ENCODE measurements around the gene NACAD. TPM values are rescaled to one million over a fixed set of nuclear protein-coding genes. Genes with fewer than 3 reads are reported as not detected.

NACAD gene
- polyA plus RNA-seq, 1 experiment: 0.64 TPM

- POLR2A ChIA-PET: no interaction called here
- no peak overlapping the region for H3K27ac ChIP-seq (ENCODE audit: low read depth, low read length)
- H3K9me3 ChIP-seq (ENCODE audit: control insufficient read depth, insufficient read depth, low read length): no peaks in the 10 kb centered on the region; the same call in 1 of the 2 replicates
- H3K4me3 ChIP-seq (ENCODE audit: low read depth, low read length): no peak overlapping the region
- no peak for TF ChIP-seq CTCF (IDR thresholded peaks at IDR 0.05; ENCODE audit: low read depth, low read length)
- no peaks in the 10 kb centered on the region for H3K27me3 ChIP-seq (ENCODE audit: control insufficient read depth, insufficient read depth, low read length)
- DNase-seq (ENCODE audit: low read depth, low spot score): no peak
- CTCF ChIA-PET: no interaction called here
These were observed 10.6 kb downstream of the NACAD start for GRCh38 chr7:45078125-45078681.

- Histone ChIP-seq H3K27ac (ENCODE audit: low read depth, low read length) (no peak overlapping the region), H3K4me3 (ENCODE audit: low read depth, low read length) (no peak overlapping the region), H3K27me3 (ENCODE audit: control insufficient read depth, insufficient read depth, low read length) (no peaks in the 10 kb centered on the region), H3K9me3 (ENCODE audit: control insufficient read depth, insufficient read depth, low read length) (no peaks in the 10 kb centered on the region; the same call in 1 of the 2 replicates)
- no peak for TF ChIP-seq CTCF (IDR thresholded peaks at IDR 0.05; ENCODE audit: low read depth, low read length)
- DNase-seq (ENCODE audit: low read depth, low spot score): no peak
- CTCF ChIA-PET: no interaction called here
- POLR2A ChIA-PET: interaction anchor here (0.7 kb wide), 1 partner anchor 144 kb away, joined by 3 read pairs; no protein-coding TSS in a partner anchor
These were observed 11.2 kb downstream of the NACAD start for GRCh38 chr7:45077579-45077978.

GRCh38 chr7:45076946-45077345, 11.8 kb downstream of the NACAD start:
- CTCF ChIA-PET: no interaction called here

GRCh38 chr7:45075871-45076796, 12.6 kb downstream of the NACAD start:
- POLR2A ChIA-PET: no interaction called here

More at GRCh38 chr7:45076946-45077345, 11.8 kb downstream of the NACAD start:
- H3K4me3 ChIP-seq (ENCODE audit: low read depth, low read length): no peak overlapping the region
- no peak for DNase-seq (ENCODE audit: low read depth, low spot score)
- no peaks in the 10 kb centered on the region; the same call in 1 of the 2 replicates for H3K9me3 ChIP-seq (ENCODE audit: control insufficient read depth, insufficient read depth, low read length)
- POLR2A ChIA-PET: interaction anchor here (0.6 to 0.7 kb wide), 2 partner anchors 81 to 144 kb away, joined by 3 read pairs; no protein-coding TSS in a partner anchor
- TF ChIP-seq CTCF (IDR thresholded peaks at IDR 0.05; ENCODE audit: low read depth, low read length): no peak
- no peaks in the 10 kb centered on the region for H3K27me3 ChIP-seq (ENCODE audit: control insufficient read depth, insufficient read depth, low read length)
- H3K27ac ChIP-seq (ENCODE audit: low read depth, low read length): no peak overlapping the region

More at GRCh38 chr7:45075871-45076796, 12.6 kb downstream of the NACAD start:
- CTCF ChIA-PET: no interaction called here
- no peak overlapping the region for H3K4me3 ChIP-seq (ENCODE audit: low read depth, low read length)
- DNase-seq (ENCODE audit: low read depth, low spot score): no peak
- no peaks in the 10 kb centered on the region; the same call in 1 of the 2 replicates for H3K9me3 ChIP-seq (ENCODE audit: control insufficient read depth, insufficient read depth, low read length)
- no peak overlapping the region for H3K27ac ChIP-seq (ENCODE audit: low read depth, low read length)
- TF ChIP-seq CTCF (IDR thresholded peaks at IDR 0.05; ENCODE audit: low read depth, low read length): no peak
- H3K27me3 ChIP-seq (ENCODE audit: control insufficient read depth, insufficient read depth, low read length): no peaks in the 10 kb centered on the region
